Hepatocyte (in vitro differentiated cells): ENCODE measurements around the gene FXR1. TPM values are rescaled to one million over a fixed set of nuclear protein-coding genes. Genes with fewer than 3 reads are reported as not detected.

Experiments
- DNase-seq: peaks from one replicate; pipeline ENCODE4 v3.0.0-alpha.2; 2016; ENCODE audit warnings: low spot score
- H2AFZ ChIP-seq: fragments of 200-600 bp; sonication (generic); 2 replicates; pipeline ENCODE4 v1.6.0; 2016; ENCODE audit warnings: antibody characterized with exemption, mild to moderate bottlenecking
- H3K27ac ChIP-seq: fragments of 200-600 bp; sonication (generic); 2 replicates; pipeline ENCODE4 v1.5.1; 2016; ENCODE audit warnings: mild to moderate bottlenecking
- H3K27me3 ChIP-seq: fragments of 200-600 bp; sonication (generic); 2 replicates; pipeline ENCODE4 v1.6.1; 2016
- H3K36me3 ChIP-seq: fragments of 200-600 bp; sonication (generic); replicated peaks from 2 replicates; pipeline ENCODE4 v1.5.1; 2016; ENCODE audit warnings: low read depth; ENCODE audit not compliant: insufficient read depth
- H3K4me1 ChIP-seq: fragments of 200-600 bp; sonication (generic); 2 replicates; pipeline ENCODE4 v1.5.1; 2016; ENCODE audit warnings: mild to moderate bottlenecking, moderate library complexity; ENCODE audit not compliant: insufficient read depth
- H3K4me2 ChIP-seq: fragments of 200-600 bp; sonication (generic); 2 replicates; pipeline ENCODE4 v1.6.0; 2016
- H3K4me3 ChIP-seq: fragments of 200-600 bp; sonication (generic); 2 replicates; pipeline ENCODE4 v1.5.1; 2016; ENCODE audit warnings: mild to moderate bottlenecking
- H3K79me2 ChIP-seq: fragments of 200-600 bp; sonication (generic); 2 replicates; pipeline ENCODE4 v1.6.0; 2017; ENCODE audit warnings: mild to moderate bottlenecking
- H3K9me2 ChIP-seq: fragments of 200-600 bp; sonication (generic); replicated peaks from 2 replicates; pipeline ENCODE4 v1.6.0; 2017; ENCODE audit warnings: mild to moderate bottlenecking; ENCODE audit not compliant: insufficient read depth
- H3K9me3 ChIP-seq: fragments of 200-600 bp; sonication (generic); 2 replicates; pipeline ENCODE4 v1.5.1; 2016; ENCODE audit warnings: low read depth, mild to moderate bottlenecking
- H4K20me1 ChIP-seq: fragments of 200-600 bp; sonication (generic); 2 replicates; pipeline ENCODE4 v1.6.0; 2016; ENCODE audit warnings: mild to moderate bottlenecking; ENCODE audit not compliant: insufficient read depth, poor library complexity, severe bottlenecking
- EZH2 ChIP-seq: fragments of 200-600 bp; sonication (generic); IDR thresholded peaks from 2 replicates; pipeline ENCODE4 v1.6.1; 2016; ENCODE audit warnings: antibody characterized with exemption, mild to moderate bottlenecking, borderline replicate concordance
- EZH2phosphoT487 ChIP-seq: fragments of 200-600 bp; sonication (generic); IDR thresholded peaks from one replicate; pipeline ENCODE4 v1.6.1; 2018; ENCODE audit warnings: antibody characterized with exemption, mild to moderate bottlenecking, low read depth, moderate library complexity; ENCODE audit not compliant: unreplicated experiment, severe bottlenecking
- WGBS: methylation state at CpG from one replicate; pipeline ENCODE4 v1.1.6; 2016; ENCODE audit warnings: low lambda C conversion rate; ENCODE audit errors: missing lambda C conversion rate; 5-methylcytosine and 5-hydroxymethylcytosine counted together
- polyA plus RNA-seq: library from polyadenylated mRNA; unstranded; fragments of >200 nt; fragmentation: Nextera tagmentation; extraction: Ambion mirVana; gene quantifications from 2 replicates; pipeline ENCODE4 v1.2.1, GENCODE V29; 2016
- total RNA-seq: library from RNA; depleted of rRNA; stranded (reverse); fragments of >200 nt; gene quantifications from 2 replicates; pipeline ENCODE4 v1.2.3, GENCODE V29; 2014
- TF ChIP-seq, protein P1 (sequence below): fragments of 200-600 bp; sonication (generic); IDR thresholded peaks from 2 replicates; pipeline ENCODE4 v1.5.1; 2016; ENCODE audit warnings: antibody characterized with exemption, mild to moderate bottlenecking; ENCODE audit not compliant: poor library complexity

Gene FXR1
- total and polyA plus RNA-seq, 2 experiments from 2014 or later = 48.4 to 105 TPM

DNA sequence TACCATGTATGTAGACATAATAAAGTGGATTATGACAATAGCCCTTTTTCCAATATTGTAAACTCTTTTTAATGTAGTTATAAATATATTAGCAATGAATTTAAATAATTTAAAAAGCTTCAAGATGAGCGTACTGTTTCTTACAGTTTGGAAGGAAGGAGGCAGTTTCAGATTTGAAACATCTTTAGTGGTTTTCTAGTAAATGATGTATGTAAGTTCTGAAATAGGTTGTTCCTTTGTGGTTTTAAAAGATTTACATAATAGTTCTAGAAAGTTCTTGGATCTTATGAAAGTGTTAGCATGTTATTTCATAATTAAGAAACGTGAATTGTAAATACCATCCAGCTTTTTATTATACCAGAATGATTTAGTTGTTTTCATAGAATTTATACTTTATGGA is 61.1 kb downstream of the FXR1 start:
- H3K27ac ChIP-seq = no peak overlapping the region
- H3K36me3 ChIP-seq = no peaks in the 10 kb centered on the region
- no peaks in the 10 kb centered on the region for H3K27me3 ChIP-seq
- H3K9me2 ChIP-seq = no peaks in the 10 kb centered on the region
- no peaks in the 10 kb centered on the region for H4K20me1 ChIP-seq
- no peak overlapping the region for H3K4me2 ChIP-seq
- DNase-seq = no peak
- H3K4me1 ChIP-seq = no peaks in the 10 kb centered on the region
- H2AFZ ChIP-seq = no peak overlapping the region
- H3K4me3 ChIP-seq = no peak overlapping the region
- no peaks in the 10 kb centered on the region for H3K9me3 ChIP-seq
- TF ChIP-seq, protein P1, sequence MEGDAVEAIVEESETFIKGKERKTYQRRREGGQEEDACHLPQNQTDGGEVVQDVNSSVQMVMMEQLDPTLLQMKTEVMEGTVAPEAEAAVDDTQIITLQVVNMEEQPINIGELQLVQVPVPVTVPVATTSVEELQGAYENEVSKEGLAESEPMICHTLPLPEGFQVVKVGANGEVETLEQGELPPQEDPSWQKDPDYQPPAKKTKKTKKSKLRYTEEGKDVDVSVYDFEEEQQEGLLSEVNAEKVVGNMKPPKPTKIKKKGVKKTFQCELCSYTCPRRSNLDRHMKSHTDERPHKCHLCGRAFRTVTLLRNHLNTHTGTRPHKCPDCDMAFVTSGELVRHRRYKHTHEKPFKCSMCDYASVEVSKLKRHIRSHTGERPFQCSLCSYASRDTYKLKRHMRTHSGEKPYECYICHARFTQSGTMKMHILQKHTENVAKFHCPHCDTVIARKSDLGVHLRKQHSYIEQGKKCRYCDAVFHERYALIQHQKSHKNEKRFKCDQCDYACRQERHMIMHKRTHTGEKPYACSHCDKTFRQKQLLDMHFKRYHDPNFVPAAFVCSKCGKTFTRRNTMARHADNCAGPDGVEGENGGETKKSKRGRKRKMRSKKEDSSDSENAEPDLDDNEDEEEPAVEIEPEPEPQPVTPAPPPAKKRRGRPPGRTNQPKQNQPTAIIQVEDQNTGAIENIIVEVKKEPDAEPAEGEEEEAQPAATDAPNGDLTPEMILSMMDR = no peak
- TF ChIP-seq EZH2 (no peak), EZH2phosphoT487 (no peak)
- WGBS = 99% methylated on average over 2 of the region's 2 CpGs
- no peaks in the 10 kb centered on the region for H3K79me2 ChIP-seq

DNA sequence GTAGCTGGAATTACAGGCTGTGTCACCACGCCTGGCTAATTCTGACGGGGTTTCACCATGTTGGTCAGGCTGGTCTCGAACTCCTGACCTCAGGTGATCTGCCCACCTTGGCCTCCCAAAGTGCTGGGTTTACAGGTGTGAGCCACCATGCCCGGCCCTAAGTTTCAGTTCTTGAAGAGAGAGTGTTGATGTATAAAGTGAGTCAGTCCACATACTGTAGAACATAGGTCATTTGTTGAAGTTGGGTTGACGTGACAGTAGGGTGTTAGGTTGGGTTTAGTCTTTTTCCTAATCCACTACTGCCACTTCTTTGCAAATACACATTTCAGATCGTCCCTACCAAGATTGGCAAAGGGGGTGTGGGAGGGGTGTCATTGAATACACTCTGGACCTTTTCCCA is 61.8 kb downstream of the FXR1 start:
- no peaks in the 10 kb centered on the region for H3K27me3 ChIP-seq
- no peaks in the 10 kb centered on the region for H3K36me3 ChIP-seq
- H2AFZ ChIP-seq = no peak overlapping the region
- WGBS = 96% methylated on average over 6 of the region's 6 CpGs
- TF ChIP-seq EZH2phosphoT487 (no peak), EZH2 (no peak)
- TF ChIP-seq, protein P1 = no peak
- H4K20me1 ChIP-seq = no peaks in the 10 kb centered on the region
- H3K4me3 ChIP-seq = no peak overlapping the region
- no peaks in the 10 kb centered on the region for H3K4me1 ChIP-seq
- H3K27ac ChIP-seq = no peak overlapping the region
- no peak for DNase-seq
- H3K4me2 ChIP-seq = no peak overlapping the region
- no peaks in the 10 kb centered on the region for H3K9me2 ChIP-seq
- H3K9me3 ChIP-seq = no peaks in the 10 kb centered on the region
- no peaks in the 10 kb centered on the region for H3K79me2 ChIP-seq

DNA sequence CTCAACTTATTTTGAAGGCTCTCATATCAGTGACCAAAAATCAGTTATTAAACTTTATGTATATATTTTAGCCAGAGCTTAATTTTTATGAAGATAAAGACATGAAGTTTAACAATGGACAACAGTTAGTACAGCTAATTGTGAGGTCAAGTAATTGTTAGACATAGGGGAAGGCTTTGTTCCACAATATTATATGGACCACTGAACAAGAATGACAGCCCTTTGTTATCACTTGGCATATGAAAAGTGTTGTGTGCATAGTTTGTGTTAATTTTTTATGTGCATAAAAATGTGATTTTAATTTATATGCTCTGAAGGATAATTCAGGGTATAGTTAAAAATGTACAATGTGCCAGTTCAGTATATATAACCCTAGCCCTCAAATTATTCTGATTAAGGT is 65.0 kb downstream of the FXR1 start:
- Histone ChIP-seq H3K4me3 (no peak overlapping the region), H2AFZ (no peak overlapping the region), H3K9me3 (no peaks in the 10 kb centered on the region), H3K27me3 (no peaks in the 10 kb centered on the region), H3K79me2 (no peaks in the 10 kb centered on the region), H3K4me1 (peaks cover 10% of the 10 kb centered on the region), H4K20me1 (no peaks in the 10 kb centered on the region), H3K27ac (no peak overlapping the region), H3K4me2 (no peak overlapping the region), H3K9me2 (no peaks in the 10 kb centered on the region), H3K36me3 (no peaks in the 10 kb centered on the region)
- DNase-seq = no peak
- TF ChIP-seq EZH2phosphoT487 = no peak
- TF ChIP-seq, protein P1 = no peak

DNA sequence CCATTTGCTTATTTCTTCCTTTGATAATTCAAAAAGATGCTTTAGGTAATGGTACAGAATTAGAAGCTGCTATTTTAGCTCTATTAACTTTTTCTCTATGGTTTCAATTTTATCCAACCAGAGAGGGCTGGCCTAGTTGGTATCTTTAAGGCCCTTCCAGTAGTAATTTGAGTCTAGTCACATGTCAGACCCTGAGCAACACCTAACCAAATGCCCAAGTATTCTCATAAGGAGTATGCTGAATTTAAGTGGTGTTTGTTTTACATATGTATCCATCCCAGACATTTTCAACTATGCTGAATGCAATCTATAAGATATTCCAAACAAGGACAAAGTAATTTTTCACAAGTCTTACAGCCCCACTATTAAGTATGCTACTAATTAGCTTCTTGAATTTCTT is 67.5 kb downstream of the FXR1 start:
- Histone ChIP-seq H3K9me2 (no peaks in the 10 kb centered on the region), H3K27ac (no peak overlapping the region), H2AFZ (no peak overlapping the region), H3K36me3 (no peaks in the 10 kb centered on the region), H3K9me3 (no peaks in the 10 kb centered on the region), H3K4me1 (peaks cover 10% of the 10 kb centered on the region), H3K4me2 (no peak overlapping the region), H3K27me3 (no peaks in the 10 kb centered on the region), H4K20me1 (no peaks in the 10 kb centered on the region), H3K79me2 (no peaks in the 10 kb centered on the region), H3K4me3 (no peak overlapping the region)
- no peak for DNase-seq
- no peak for TF ChIP-seq EZH2
- no peak for TF ChIP-seq EZH2phosphoT487
- TF ChIP-seq, protein P1 = no peak
